Measurements from ENCODE around the gene ARL5C. TPM values are rescaled to one million over a fixed set of nuclear protein-coding genes. Genes with fewer than 3 reads are reported as not detected.
A peak's percentile ranks its signal among the peaks of the same experiment; 100 is the strongest.

The ARL5C gene
- total RNA-seq, 1 donor from 2014 or later = not detected

GRCh38 chr17:39170558-39170957 is 4.6 kb upstream of the ARL5C start:
- no peak overlapping the region for H3K4me3 ChIP-seq (ENCODE audit: insufficient read depth, low read depth, low read length)
- H2AFZ ChIP-seq (ENCODE audit: low read depth, low read length) = no peak overlapping the region
- H3K9me3 ChIP-seq (ENCODE audit: insufficient read depth, low read depth, low read length) = no peaks in the 10 kb centered on the region
- peaks cover 5% of the 10 kb centered on the region for H3K4me1 Mint-ChIP-seq (ENCODE audit: low read depth, unreplicated experiment)
- H3K27me3 Mint-ChIP-seq (ENCODE audit: low read depth, unreplicated experiment) = peaks cover 21% of the 10 kb centered on the region
- no peak overlapping the region for H3K27ac ChIP-seq (ENCODE audit: low read depth, low read length)
- peaks cover 3% of the 10 kb centered on the region for H3K36me3 Mint-ChIP-seq (ENCODE audit: low read depth, unreplicated experiment)
- DNase-seq (ENCODE audit: low read depth) = no peak
- peaks cover 19% of the 10 kb centered on the region for H4K20me1 ChIP-seq (ENCODE audit: insufficient read depth, low read length)
- no peak overlapping the region for H3K9ac ChIP-seq (ENCODE audit: low read length)
- TF ChIP-seq EZH2 (IDR thresholded peaks at IDR 0.05; ENCODE audit: insufficient read depth, low read length) (no peak), CTCF (IDR thresholded peaks at IDR 0.05; ENCODE audit: insufficient read depth, low read depth, low read length) (no peak)
- no peak overlapping the region for H3K4me3 Mint-ChIP-seq (ENCODE audit: unreplicated experiment)
- H3K9me3 Mint-ChIP-seq (ENCODE audit: unreplicated experiment) = no peaks in the 10 kb centered on the region
- H3K27me3 ChIP-seq (ENCODE audit: insufficient read depth, low read length) = peaks cover 23% of the 10 kb centered on the region
- FAIRE-seq = no peak
- H3K27ac Mint-ChIP-seq (ENCODE audit: unreplicated experiment) = peak overlapping the region; percentile 81
- no peaks in the 10 kb centered on the region for H3K36me3 ChIP-seq (ENCODE audit: insufficient read depth, low read length)
- no peak overlapping the region for H3K4me2 ChIP-seq (ENCODE audit: low read length)
- no peaks in the 10 kb centered on the region for H3K79me2 ChIP-seq (ENCODE audit: insufficient read depth, low read length)
- peaks cover 2% of the 10 kb centered on the region for H3K4me1 ChIP-seq (ENCODE audit: insufficient read depth, low read length)

- Mint-ChIP-seq H3K9me3 (ENCODE audit: unreplicated experiment) (no peaks in the 10 kb centered on the region), H3K36me3 (ENCODE audit: low read depth, unreplicated experiment) (peaks cover 2% of the 10 kb centered on the region), H3K4me3 (ENCODE audit: unreplicated experiment) (no peak overlapping the region), H3K27me3 (ENCODE audit: low read depth, unreplicated experiment) (peaks cover 22% of the 10 kb centered on the region), H3K27ac (ENCODE audit: unreplicated experiment) (no peak overlapping the region), H3K4me1 (ENCODE audit: low read depth, unreplicated experiment) (peaks cover 5% of the 10 kb centered on the region)
- no peak for FAIRE-seq
- Histone ChIP-seq H3K9me3 (ENCODE audit: insufficient read depth, low read depth, low read length) (no peaks in the 10 kb centered on the region), H3K36me3 (ENCODE audit: insufficient read depth, low read length) (no peaks in the 10 kb centered on the region), H3K27me3 (ENCODE audit: insufficient read depth, low read length) (peaks cover 28% of the 10 kb centered on the region), H3K9ac (ENCODE audit: low read length) (no peak overlapping the region), H2AFZ (ENCODE audit: low read depth, low read length) (no peak overlapping the region), H3K4me3 (ENCODE audit: insufficient read depth, low read depth, low read length) (no peak overlapping the region), H3K4me1 (ENCODE audit: insufficient read depth, low read length) (no peaks in the 10 kb centered on the region), H4K20me1 (ENCODE audit: insufficient read depth, low read length) (peaks cover 15% of the 10 kb centered on the region), H3K79me2 (ENCODE audit: insufficient read depth, low read length) (no peaks in the 10 kb centered on the region), H3K27ac (ENCODE audit: low read depth, low read length) (no peak overlapping the region), H3K4me2 (ENCODE audit: low read length) (no peak overlapping the region)
- no peak for TF ChIP-seq CTCF (IDR thresholded peaks at IDR 0.05; ENCODE audit: insufficient read depth, low read depth, low read length)
- TF ChIP-seq EZH2 (IDR thresholded peaks at IDR 0.05; ENCODE audit: insufficient read depth, low read length) = no peak
- DNase-seq (ENCODE audit: low read depth) = no peak
These were observed 4.1 kb upstream of the ARL5C start for GRCh38 chr17:39170109-39170508.

GRCh38 chr17:39169518-39169917 is 3.6 kb upstream of the ARL5C start:
- Histone ChIP-seq H3K36me3 (ENCODE audit: insufficient read depth, low read length) (no peaks in the 10 kb centered on the region), H3K9me3 (ENCODE audit: insufficient read depth, low read depth, low read length) (no peaks in the 10 kb centered on the region), H3K27ac (ENCODE audit: low read depth, low read length) (no peak overlapping the region), H4K20me1 (ENCODE audit: insufficient read depth, low read length) (peaks cover 9% of the 10 kb centered on the region), H3K4me1 (ENCODE audit: insufficient read depth, low read length) (peaks cover under 1% of the 10 kb centered on the region), H2AFZ (ENCODE audit: low read depth, low read length) (no peak overlapping the region), H3K9ac (ENCODE audit: low read length) (no peak overlapping the region), H3K4me3 (ENCODE audit: insufficient read depth, low read depth, low read length) (no peak overlapping the region), H3K79me2 (ENCODE audit: insufficient read depth, low read length) (no peaks in the 10 kb centered on the region), H3K4me2 (ENCODE audit: low read length) (no peak overlapping the region), H3K27me3 (ENCODE audit: insufficient read depth, low read length) (peaks cover 34% of the 10 kb centered on the region)
- H3K27ac Mint-ChIP-seq (ENCODE audit: unreplicated experiment) = no peak overlapping the region
- H3K4me3 Mint-ChIP-seq (ENCODE audit: unreplicated experiment) = no peak overlapping the region
- H3K4me1 Mint-ChIP-seq (ENCODE audit: low read depth, unreplicated experiment) = peaks cover 5% of the 10 kb centered on the region
- TF ChIP-seq EZH2 (IDR thresholded peaks at IDR 0.05; ENCODE audit: insufficient read depth, low read length) = no peak
- no peak for TF ChIP-seq CTCF (IDR thresholded peaks at IDR 0.05; ENCODE audit: insufficient read depth, low read depth, low read length)
- peaks cover 28% of the 10 kb centered on the region for H3K27me3 Mint-ChIP-seq (ENCODE audit: low read depth, unreplicated experiment)
- FAIRE-seq (no peak), DNase-seq (ENCODE audit: low read depth) (no peak)
- H3K36me3 Mint-ChIP-seq (ENCODE audit: low read depth, unreplicated experiment) = peaks cover 2% of the 10 kb centered on the region
- no peaks in the 10 kb centered on the region for H3K9me3 Mint-ChIP-seq (ENCODE audit: unreplicated experiment)
